ENCODE measurements around the gene UNC13D. TPM values are rescaled to one million over a fixed set of nuclear protein-coding genes. Genes with fewer than 3 reads are reported as not detected.
"Not testable (repeated sequence)": the region's sequence is repeated elsewhere in the genome, so short reads cannot be mapped to it uniquely, and the experiment has no call there.

UNC13D gene
- total and polyA plus RNA-seq, 2 experiments from 2014 or later: 0.06 to 0.65 TPM

GRCh38 chr17:75872434-75873351 is 28.5 kb upstream of the UNC13D start:
- Histone ChIP-seq H3K9ac (peak overlapping the region; percentile 67), H3F3A (ENCODE audit: insufficient read depth) (peaks cover 6% of the 10 kb centered on the region; the same call in 1 of the 2 replicates), H3K36me3 (ENCODE audit: low read depth) (no peaks in the 10 kb centered on the region), H3K27ac (peak overlapping the region; percentile 61), H4K20me1 (ENCODE audit: insufficient read depth) (no peaks in the 10 kb centered on the region), H3K4me2 (ENCODE audit: unreplicated experiment) (no peak overlapping the region), H3K27me3 (replicated peaks; ENCODE audit: insufficient read depth) (no peaks in the 10 kb centered on the region), H2AFZ (peak overlapping the region; percentile 40), H3K4me3 (no peak overlapping the region), H3K9me3 (ENCODE audit: low read depth) (no peaks in the 10 kb centered on the region), H3K4me1 (ENCODE audit: insufficient read depth) (peaks cover 45% of the 10 kb centered on the region), H3K79me2 (ENCODE audit: insufficient read depth) (no peaks in the 10 kb centered on the region), H3K9me2 (ENCODE audit: insufficient read depth) (no peaks in the 10 kb centered on the region)
- peak; percentile 93 for DNase-seq
- in situ Hi-C loops (cut with MboI): no loop called here
- WGBS, 2 experiments (ENCODE audit: low coverage in 1 of 2, low lambda C conversion rate in 2 of 2, missing lambda C conversion rate in 2 of 2): 24 to 28% methylated on average over 12 to 13 of the region's 13 CpGs
- no peak for TF ChIP-seq EZH2 (IDR thresholded peaks at IDR 0.05; ENCODE audit: insufficient read depth, poor library complexity, severe bottlenecking)

GRCh38 chr17:75870228-75870627 is 26.0 kb upstream of the UNC13D start:
- H3K79me2 ChIP-seq (ENCODE audit: insufficient read depth); H3K36me3 ChIP-seq (ENCODE audit: low read depth); in situ Hi-C loops (cut with MboI); H3F3A ChIP-seq (ENCODE audit: insufficient read depth); H3K9me2 ChIP-seq (ENCODE audit: insufficient read depth); DNase-seq; H3K9me3 ChIP-seq (ENCODE audit: low read depth); H4K20me1 ChIP-seq (ENCODE audit: insufficient read depth); H3K4me3 ChIP-seq; H3K27me3 ChIP-seq (replicated peaks; ENCODE audit: insufficient read depth): not testable (repeated sequence)
- peak overlapping the region; percentile 25 for H3K4me2 ChIP-seq (ENCODE audit: unreplicated experiment)
- WGBS, 2 experiments (ENCODE audit: low coverage in 1 of 2, low lambda C conversion rate in 2 of 2, missing lambda C conversion rate in 2 of 2): 37 to 47% methylated on average over 8 to 10 of the region's 10 CpGs
- H2AFZ ChIP-seq: peak overlapping the region; percentile 78
- peaks cover 25% of the 10 kb centered on the region for H3K4me1 ChIP-seq (ENCODE audit: insufficient read depth)
- peak overlapping the region; percentile 77; the same call in 1 of the 2 replicates for H3K27ac ChIP-seq
- H3K9ac ChIP-seq: peak overlapping the region; percentile 69

- Histone ChIP-seq H3K9me2 (ENCODE audit: insufficient read depth) (no peaks in the 10 kb centered on the region), H3K79me2 (ENCODE audit: insufficient read depth) (no peaks in the 10 kb centered on the region), H3K9ac (peak overlapping the region; percentile 69), H3K36me3 (ENCODE audit: low read depth) (no peaks in the 10 kb centered on the region), H3K27me3 (replicated peaks; ENCODE audit: insufficient read depth) (no peaks in the 10 kb centered on the region), H4K20me1 (ENCODE audit: insufficient read depth) (no peaks in the 10 kb centered on the region), H3K4me3 (0 out of 2 replicates have a peak overlapping the region, but pooled peaks have one; percentile 17), H2AFZ (peak overlapping the region; percentile 78), H3K9me3 (ENCODE audit: low read depth) (no peaks in the 10 kb centered on the region), H3F3A (ENCODE audit: insufficient read depth) (peaks cover 6% of the 10 kb centered on the region; the same call in 1 of the 2 replicates), H3K4me2 (ENCODE audit: unreplicated experiment) (peak overlapping the region; percentile 25), H3K27ac (peak overlapping the region; percentile 77), H3K4me1 (ENCODE audit: insufficient read depth) (peaks cover 28% of the 10 kb centered on the region)
- peak; percentile 84 for DNase-seq
- TF ChIP-seq EZH2phosphoT487 (IDR thresholded peaks at IDR 0.05; ENCODE audit: insufficient read depth, low read depth): no peak
- TF ChIP-seq EZH2 (IDR thresholded peaks at IDR 0.05; ENCODE audit: insufficient read depth, poor library complexity, severe bottlenecking): no peak
- 16 to 19% methylated on average over 20 to 23 of the region's 23 CpGs for WGBS, 2 experiments (ENCODE audit: low coverage in 1 of 2, low lambda C conversion rate in 2 of 2, missing lambda C conversion rate in 2 of 2)
- in situ Hi-C loops (cut with MboI): no loop called here
These were observed 25.3 kb upstream of the UNC13D start for GRCh38 chr17:75869282-75870141.

- H3K79me2 ChIP-seq (ENCODE audit: insufficient read depth); H3K27me3 ChIP-seq (replicated peaks; ENCODE audit: insufficient read depth); H3K4me3 ChIP-seq; DNase-seq; H3K36me3 ChIP-seq (ENCODE audit: low read depth); H3K9me2 ChIP-seq (ENCODE audit: insufficient read depth); in situ Hi-C loops (cut with MboI); H3F3A ChIP-seq (ENCODE audit: insufficient read depth); H3K9me3 ChIP-seq (ENCODE audit: low read depth); H4K20me1 ChIP-seq (ENCODE audit: insufficient read depth): not testable (repeated sequence)
- Histone ChIP-seq H3K27ac (peak overlapping the region; percentile 77), H3K9ac (peak overlapping the region; percentile 69), H2AFZ (peak overlapping the region; percentile 78), H3K4me2 (ENCODE audit: unreplicated experiment) (peak overlapping the region; percentile 25), H3K4me1 (ENCODE audit: insufficient read depth) (peaks cover 33% of the 10 kb centered on the region)
- WGBS, 2 experiments (ENCODE audit: low coverage in 1 of 2, low lambda C conversion rate in 2 of 2, missing lambda C conversion rate in 2 of 2): 62 to 65% methylated on average over 12 of the region's 12 CpGs
These were observed 24.6 kb upstream of the UNC13D start for GRCh38 chr17:75868730-75869281.

GRCh38 chr17:75865404-75866188 is 21.4 kb upstream of the UNC13D start:
- H3K79me2 ChIP-seq (ENCODE audit: insufficient read depth); H2AFZ ChIP-seq; H3K4me3 ChIP-seq; H3K9ac ChIP-seq; H3F3A ChIP-seq (ENCODE audit: insufficient read depth); DNase-seq; H3K27ac ChIP-seq; H3K27me3 ChIP-seq (replicated peaks; ENCODE audit: insufficient read depth); H3K9me2 ChIP-seq (ENCODE audit: insufficient read depth); H4K20me1 ChIP-seq (ENCODE audit: insufficient read depth); H3K9me3 ChIP-seq (ENCODE audit: low read depth); in situ Hi-C loops (cut with MboI); H3K36me3 ChIP-seq (ENCODE audit: low read depth); H3K4me2 ChIP-seq (ENCODE audit: unreplicated experiment): not testable (repeated sequence)
- 74 to 76% methylated on average over 16 to 17 of the region's 17 CpGs for WGBS, 2 experiments (ENCODE audit: low coverage in 1 of 2, low lambda C conversion rate in 2 of 2, missing lambda C conversion rate in 2 of 2)
- peaks cover 23% of the 10 kb centered on the region for H3K4me1 ChIP-seq (ENCODE audit: insufficient read depth)

- H3K4me2 ChIP-seq (ENCODE audit: unreplicated experiment): peak overlapping the region; percentile 34
- H3K4me1 ChIP-seq (ENCODE audit: insufficient read depth): peaks cover 21% of the 10 kb centered on the region
- H3K27me3 ChIP-seq (replicated peaks; ENCODE audit: insufficient read depth); DNase-seq; in situ Hi-C loops (cut with MboI); H3K9me2 ChIP-seq (ENCODE audit: insufficient read depth); H4K20me1 ChIP-seq (ENCODE audit: insufficient read depth); H3K79me2 ChIP-seq (ENCODE audit: insufficient read depth); H3F3A ChIP-seq (ENCODE audit: insufficient read depth); H3K9me3 ChIP-seq (ENCODE audit: low read depth); H3K36me3 ChIP-seq (ENCODE audit: low read depth); H3K4me3 ChIP-seq: not testable (repeated sequence)
- H2AFZ ChIP-seq: peak overlapping the region; percentile 61
- peak overlapping the region; percentile 48 for H3K27ac ChIP-seq
- 48 to 54% methylated on average over 4 of the region's 4 CpGs for WGBS, 2 experiments (ENCODE audit: low coverage in 1 of 2, low lambda C conversion rate in 2 of 2, missing lambda C conversion rate in 2 of 2)
- peak overlapping the region; percentile 36 for H3K9ac ChIP-seq
These were observed 20.7 kb upstream of the UNC13D start for GRCh38 chr17:75864887-75865286.

All from GM23248 (cell line).